Endothelial cell of umbilical vein (primary cell): Measurements from ENCODE around the gene FAM13C. TPM values are rescaled to one million over a fixed set of nuclear protein-coding genes. Genes with fewer than 3 reads are reported as not detected.

ENCODE experiments used
- BruUV-seq: library from RNA; stranded (reverse); fragments of 400-500 nt; replicated peaks from 2 replicates; lab custom pipeline; 2021; lab: Mats Ljungman, UMichigan
- CTCF ChIA-PET: fragments of 300-600, 350-600 bp; sonication (Branson Sonifier 250); formaldehyde crosslinking; loops from one replicate; lab custom pipeline; 2021; ENCODE audit warnings: antibody characterized with exemption, inconsistent platforms; lab: Charles Lee
- POLR2A ChIA-PET: fragments of 300-600, 350-600 bp; sonication (Branson Sonifier 250); formaldehyde crosslinking; loops from one replicate; lab custom pipeline; 2021; ENCODE audit warnings: antibody characterized with exemption, inconsistent platforms; lab: Charles Lee
- DNase-seq: peaks from one replicate; pipeline ENCODE4 v3.0.0-alpha.2; 2011; ENCODE audit warnings: low read depth, low spot score
- FAIRE-seq: peaks from 2 replicates; lab custom pipeline; 2011; peaks lifted over from hg19 to GRCh38; lab: Jason Lieb, UNC
- H2AFZ ChIP-seq: 2 replicates; pipeline ENCODE4 v1.6.0; 2012; ENCODE audit warnings: low read depth, low read length, control low read depth, inconsistent platforms
- H3K27ac ChIP-seq: 2 replicates; pipeline ENCODE4 v1.5.1; 2011; ENCODE audit warnings: low read depth, mild to moderate bottlenecking, control low read depth, low read length, moderate library complexity; ENCODE audit not compliant: insufficient read depth
- H3K27me3 ChIP-seq, 2 experiments: 2 replicates each; pipeline versions ENCODE4 v1.6.0 to v1.6.1; 2011; ENCODE audit warnings: low read length in 2 of 2, mixed read lengths in 1 of 2; ENCODE audit not compliant: control insufficient read depth in 2 of 2, insufficient read depth in 2 of 2
- H3K36me3 ChIP-seq, 2 experiments: 2 replicates in 1 of 2; 3 replicates in 1 of 2; pipeline ENCODE4 v1.5.1; 2011; ENCODE audit warnings: low read length in 2 of 2, mild to moderate bottlenecking in 1 of 2, moderate library complexity in 1 of 2; ENCODE audit not compliant: control insufficient read depth in 2 of 2, insufficient read depth in 2 of 2; ENCODE audit errors: extremely low read depth in 1 of 2
- H3K4me1 ChIP-seq: 3 replicates; pipeline ENCODE4 v1.5.1; 2011; ENCODE audit warnings: mild to moderate bottlenecking, low read length; ENCODE audit not compliant: control insufficient read depth, insufficient read depth; ENCODE audit errors: extremely low read depth
- H3K4me2 ChIP-seq: 2 replicates; pipeline ENCODE4 v1.6.1; 2011; ENCODE audit warnings: low read length, control low read depth, mixed read lengths; ENCODE audit not compliant: insufficient read depth
- H3K4me3 ChIP-seq, 3 experiments: fragments of 200-600 bp in 1 of 3; sonication (generic), shearing (Covaris generic) in 1 of 3; replicated peaks in 1 of 3; 2 replicates each; pipeline ENCODE4 v1.5.1; 2011 to 2016; ENCODE audit warnings: control low read depth in 3 of 3, low read length in 3 of 3, mild to moderate bottlenecking in 2 of 3, inconsistent platforms in 1 of 3, low read depth in 1 of 3, moderate library complexity in 1 of 3; ENCODE audit not compliant: insufficient read depth in 1 of 3
- H3K79me2 ChIP-seq: 2 replicates; pipeline ENCODE4 v1.6.0; 2012; ENCODE audit warnings: low read length, inconsistent platforms; ENCODE audit not compliant: control insufficient read depth, insufficient read depth
- H3K9ac ChIP-seq: replicated peaks from 2 replicates; pipeline ENCODE3; 2011; ENCODE audit warnings: low read length, control low read depth; ENCODE audit not compliant: insufficient read depth; ENCODE audit errors: extremely low read depth
- H3K9me1 ChIP-seq: replicated peaks from 3 replicates; pipeline ENCODE4 v1.6.0; 2011; ENCODE audit warnings: mild to moderate bottlenecking, low read length; ENCODE audit not compliant: control insufficient read depth, insufficient read depth; ENCODE audit errors: extremely low read depth
- H3K9me3 ChIP-seq: replicated peaks from 2 replicates; pipeline ENCODE4 v1.5.1; 2012; ENCODE audit warnings: low read length, inconsistent platforms; ENCODE audit not compliant: control insufficient read depth, insufficient read depth
- H4K20me1 ChIP-seq: replicated peaks from 2 replicates; pipeline ENCODE3; 2011; ENCODE audit warnings: mild to moderate bottlenecking, low read length; ENCODE audit not compliant: control insufficient read depth, insufficient read depth; ENCODE audit errors: extremely low read depth
- EZH2 ChIP-seq: IDR thresholded peaks from 2 replicates; pipeline ENCODE4 v1.6.1; 2012; ENCODE audit warnings: borderline replicate concordance, low read depth, mild to moderate bottlenecking, moderate library complexity, low read length, inconsistent platforms; ENCODE audit not compliant: severe bottlenecking
- FOS ChIP-seq: IDR thresholded peaks from 2 replicates; pipeline ENCODE4 v1.6.1; 2011; ENCODE audit warnings: mild to moderate bottlenecking, low read length, moderate library complexity, borderline replicate concordance; ENCODE audit not compliant: insufficient read depth
- GATA2 ChIP-seq: IDR thresholded peaks from 2 replicates; pipeline ENCODE4 v1.7.0; 2011; ENCODE audit warnings: low read depth, mild to moderate bottlenecking, moderate library complexity, mixed read lengths, low read length; ENCODE audit not compliant: insufficient read length, insufficient read depth
- JUN ChIP-seq: IDR thresholded peaks from 2 replicates; pipeline ENCODE4 v1.6.1; 2011; ENCODE audit warnings: borderline replicate concordance, low read depth; ENCODE audit not compliant: insufficient read length, insufficient read depth
- MYC ChIP-seq: IDR thresholded peaks from one replicate; pipeline ENCODE4 v1.6.1; 2011; ENCODE audit warnings: mild to moderate bottlenecking, low read depth, low read length
- POLR2A ChIP-seq: IDR thresholded peaks from 2 replicates; pipeline ENCODE4 v1.6.1; 2012; ENCODE audit warnings: low read depth, mild to moderate bottlenecking, control low read depth, low read length
- POLR2AphosphoS5 ChIP-seq: IDR thresholded peaks from 2 replicates; pipeline ENCODE4 v1.6.1; 2012; ENCODE audit warnings: low read depth, mild to moderate bottlenecking, control low read depth, low read length, moderate library complexity; ENCODE audit not compliant: insufficient read depth
- dilution Hi-C: fragments of 300-500 bp; cut with MboI; formaldehyde crosslinking; loops from one replicate; pipeline ENCODE4 v1.15.0; 2019; ENCODE audit warnings: low sequenced_read_pairs; ENCODE audit not compliant: extremely low pct_ligation_motif_present
- intact Hi-C: fragments of 100-400 bp; cut with micrococcal nuclease; formaldehyde crosslinking; loops from one replicate; pipeline ENCODE4 v1.10.0; 2022
- polyA plus RNA-seq, 4 experiments: library from polyadenylated mRNA; depleted of rRNA in 3 of 4; stranded (reverse) in 3 of 4; unstranded in 1 of 4; fragments of >200 nt; gene quantifications; 2 replicates each; pipeline versions ENCODE4 v1.2.1 to v1.2.3, GENCODE V29; 2011 to 2012; ENCODE audit warnings: missing spikeins in 1 of 4
- total RNA-seq: library from RNA; stranded (reverse); gene quantifications from 2 replicates; pipeline ENCODE4 v1.2.3, GENCODE V29; 2021
- TF ChIP-seq, protein P1 (sequence below): IDR thresholded peaks from 2 replicates; pipeline ENCODE4 v1.6.1; 2011; ENCODE audit not compliant: insufficient read depth, insufficient read length
- TF ChIP-seq, protein P2 (sequence below), 2 donors: IDR thresholded peaks; 1 replicate in 1 of 2; 2 replicates in 1 of 2; pipeline ENCODE4 v1.5.1; 2011; ENCODE audit warnings: low read length in 2 of 2, mild to moderate bottlenecking in 2 of 2, moderate library complexity in 2 of 2, control low read depth in 1 of 2, inconsistent platforms in 1 of 2, low read depth in 1 of 2; ENCODE audit not compliant: insufficient read depth in 1 of 2; ENCODE audit errors: extremely low read depth in 1 of 2

FAM13C gene
- total and polyA plus RNA-seq, 2 donors (not counting 3 experiments of a cell fraction or from before 2014, with no cell fraction given), result 0.03 TPM; not detected in 1

DNA sequence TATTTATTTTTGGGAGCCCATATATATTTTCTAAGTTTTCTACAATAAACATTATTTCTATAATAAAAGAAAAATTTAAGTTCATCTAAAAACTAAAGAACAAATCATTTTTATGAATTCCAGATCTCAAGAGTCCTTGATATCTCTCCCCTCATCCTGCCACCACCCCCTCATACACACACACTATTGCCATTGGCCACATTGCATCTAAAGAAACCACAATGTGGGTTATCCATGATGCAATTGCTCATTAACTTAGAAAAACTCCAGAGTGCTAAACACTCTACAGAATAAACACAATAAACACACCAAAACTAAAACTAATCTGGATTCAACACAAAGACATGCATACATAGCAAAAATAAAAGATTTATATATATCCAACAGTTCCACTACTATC lies 37.8 kb downstream of the FAM13C start:
- Histone ChIP-seq H3K79me2 (no peaks in the 10 kb centered on the region), H3K27me3 (no peaks in the 10 kb centered on the region), H3K4me1 (no peaks in the 10 kb centered on the region), H3K4me2 (no peak overlapping the region), H3K4me3 (no peak overlapping the region), H4K20me1 (no peaks in the 10 kb centered on the region), H3K9me3 (peaks cover 2% of the 10 kb centered on the region), H3K27ac (no peak overlapping the region), H3K9ac (no peak overlapping the region), H3K36me3 (no peaks in the 10 kb centered on the region), H3K9me1 (no peaks in the 10 kb centered on the region), H2AFZ (no peak overlapping the region)
- no peak for FAIRE-seq
- no TSS peak for BruUV-seq
- dilution Hi-C loops, result no loop called here
- ChIA-PET CTCF (no interaction called here), POLR2A (no interaction called here)
- intact Hi-C loops, result no loop called here
- no peak for DNase-seq
- no peak for TF ChIP-seq MYC
- no peak for TF ChIP-seq EZH2
- TF ChIP-seq GATA2, result no peak
- TF ChIP-seq POLR2AphosphoS5, result no peak
- TF ChIP-seq JUN, result no peak
- TF ChIP-seq, protein P1, sequence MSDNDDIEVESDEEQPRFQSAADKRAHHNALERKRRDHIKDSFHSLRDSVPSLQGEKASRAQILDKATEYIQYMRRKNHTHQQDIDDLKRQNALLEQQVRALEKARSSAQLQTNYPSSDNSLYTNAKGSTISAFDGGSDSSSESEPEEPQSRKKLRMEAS, result no peak
- no peak for TF ChIP-seq POLR2A
- TF ChIP-seq, protein P2, sequence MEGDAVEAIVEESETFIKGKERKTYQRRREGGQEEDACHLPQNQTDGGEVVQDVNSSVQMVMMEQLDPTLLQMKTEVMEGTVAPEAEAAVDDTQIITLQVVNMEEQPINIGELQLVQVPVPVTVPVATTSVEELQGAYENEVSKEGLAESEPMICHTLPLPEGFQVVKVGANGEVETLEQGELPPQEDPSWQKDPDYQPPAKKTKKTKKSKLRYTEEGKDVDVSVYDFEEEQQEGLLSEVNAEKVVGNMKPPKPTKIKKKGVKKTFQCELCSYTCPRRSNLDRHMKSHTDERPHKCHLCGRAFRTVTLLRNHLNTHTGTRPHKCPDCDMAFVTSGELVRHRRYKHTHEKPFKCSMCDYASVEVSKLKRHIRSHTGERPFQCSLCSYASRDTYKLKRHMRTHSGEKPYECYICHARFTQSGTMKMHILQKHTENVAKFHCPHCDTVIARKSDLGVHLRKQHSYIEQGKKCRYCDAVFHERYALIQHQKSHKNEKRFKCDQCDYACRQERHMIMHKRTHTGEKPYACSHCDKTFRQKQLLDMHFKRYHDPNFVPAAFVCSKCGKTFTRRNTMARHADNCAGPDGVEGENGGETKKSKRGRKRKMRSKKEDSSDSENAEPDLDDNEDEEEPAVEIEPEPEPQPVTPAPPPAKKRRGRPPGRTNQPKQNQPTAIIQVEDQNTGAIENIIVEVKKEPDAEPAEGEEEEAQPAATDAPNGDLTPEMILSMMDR (IDR thresholded peaks at IDR 0.05; ENCODE audit: extremely low read depth in 1 of 2, insufficient read depth in 1 of 2, low read depth in 1 of 2, low read length in 2 of 2), result no peak
- TF ChIP-seq FOS, result no peak
